ENCODE results near the gene TMEM98.

DNA sequence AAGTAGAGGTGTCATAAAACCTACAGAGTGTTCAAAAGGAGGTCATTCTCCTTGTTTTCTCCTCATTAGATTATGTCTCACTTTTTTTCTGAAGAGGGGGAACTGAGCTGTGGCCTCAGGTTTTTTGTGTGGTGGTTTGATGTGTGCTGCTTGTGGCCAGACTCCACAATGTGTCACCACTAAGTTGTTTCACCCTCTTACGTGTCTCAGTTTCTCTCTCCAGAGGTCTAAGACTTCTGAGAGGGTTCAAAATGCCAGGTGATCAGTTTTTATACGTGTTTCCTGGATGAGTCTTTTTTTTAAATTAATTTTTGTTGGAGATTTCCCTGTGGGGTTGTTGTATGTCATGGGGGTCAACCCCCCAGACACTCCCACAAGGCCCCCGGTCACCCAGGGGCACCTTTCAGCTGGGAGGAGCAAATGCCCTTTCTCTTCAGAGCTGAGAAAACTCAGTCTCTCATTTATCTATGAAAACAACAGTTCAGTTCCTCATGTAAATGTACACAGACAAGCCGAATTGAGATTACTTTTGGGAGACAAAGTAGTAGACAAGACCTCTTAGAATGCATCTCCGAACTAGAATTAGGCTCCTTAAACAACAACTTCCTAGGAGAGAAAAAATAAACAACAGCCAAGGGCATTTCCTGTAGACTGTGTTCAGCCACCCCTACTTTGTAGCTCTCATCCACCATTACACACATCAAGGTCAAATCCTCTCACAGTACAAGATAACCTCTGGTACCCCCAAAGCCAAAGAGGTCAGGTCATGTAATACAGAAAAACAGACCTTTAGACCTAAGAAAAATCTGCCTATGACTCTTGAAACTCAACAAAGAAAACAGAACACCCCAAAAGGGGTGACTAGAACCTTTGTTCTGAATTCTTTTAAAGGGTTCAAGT, 23.9 kb upstream of the TMEM98 start:
- TF ChIP-seq, protein P1, sequence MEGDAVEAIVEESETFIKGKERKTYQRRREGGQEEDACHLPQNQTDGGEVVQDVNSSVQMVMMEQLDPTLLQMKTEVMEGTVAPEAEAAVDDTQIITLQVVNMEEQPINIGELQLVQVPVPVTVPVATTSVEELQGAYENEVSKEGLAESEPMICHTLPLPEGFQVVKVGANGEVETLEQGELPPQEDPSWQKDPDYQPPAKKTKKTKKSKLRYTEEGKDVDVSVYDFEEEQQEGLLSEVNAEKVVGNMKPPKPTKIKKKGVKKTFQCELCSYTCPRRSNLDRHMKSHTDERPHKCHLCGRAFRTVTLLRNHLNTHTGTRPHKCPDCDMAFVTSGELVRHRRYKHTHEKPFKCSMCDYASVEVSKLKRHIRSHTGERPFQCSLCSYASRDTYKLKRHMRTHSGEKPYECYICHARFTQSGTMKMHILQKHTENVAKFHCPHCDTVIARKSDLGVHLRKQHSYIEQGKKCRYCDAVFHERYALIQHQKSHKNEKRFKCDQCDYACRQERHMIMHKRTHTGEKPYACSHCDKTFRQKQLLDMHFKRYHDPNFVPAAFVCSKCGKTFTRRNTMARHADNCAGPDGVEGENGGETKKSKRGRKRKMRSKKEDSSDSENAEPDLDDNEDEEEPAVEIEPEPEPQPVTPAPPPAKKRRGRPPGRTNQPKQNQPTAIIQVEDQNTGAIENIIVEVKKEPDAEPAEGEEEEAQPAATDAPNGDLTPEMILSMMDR (conservative IDR thresholded peaks at IDR 0.05 in 1 of 2, IDR thresholded peaks at IDR 0.05 in 1 of 2; ENCODE audit: extremely low read depth in 1 of 2, insufficient read depth in 1 of 2, low read depth in 1 of 2, low read length in 2 of 2) = no peak
- TF ChIP-seq EZH2 (IDR thresholded peaks at IDR 0.05; ENCODE audit: borderline replicate concordance, low read length) = no peak

All from mammary epithelial cell (primary cell).